DND-41 (cell line): ENCODE data around the gene NEB.

ENCODE experiments used
- ATAC-seq: fragments of 200-7000 bp; cut with Tn5 transposase; 3 replicates; pipeline ENCODE4 v1.9.1; 2021; ENCODE audit warnings: low read depth; ENCODE audit not compliant: insufficient read depth
- DNase-seq: peaks from one replicate; pipeline ENCODE4 v3.0.0-alpha.2; 2020
- H2AFZ ChIP-seq: 2 replicates; pipeline ENCODE4 v1.6.0; 2012; ENCODE audit warnings: low read depth, low read length
- H3K27ac ChIP-seq: 2 replicates; pipeline ENCODE4 v1.5.1; 2012; ENCODE audit warnings: low read length, inconsistent platforms
- H3K27me3 ChIP-seq: fragments of 200-600 bp; sonication (generic); 2 replicates; pipeline ENCODE4 v1.6.0; 2012; ENCODE audit warnings: low read length, mild to moderate bottlenecking, inconsistent platforms; ENCODE audit not compliant: insufficient read depth, poor library complexity
- H3K36me3 ChIP-seq: 2 replicates; pipeline ENCODE4 v1.5.1; 2012; ENCODE audit warnings: low read length, inconsistent platforms; ENCODE audit not compliant: insufficient read depth
- H3K4me1 ChIP-seq: 2 replicates; pipeline ENCODE4 v1.5.1; 2012; ENCODE audit warnings: mild to moderate bottlenecking, low read length; ENCODE audit not compliant: insufficient read depth
- H3K4me2 ChIP-seq: 2 replicates; pipeline ENCODE4 v1.6.0; 2012; ENCODE audit warnings: mild to moderate bottlenecking, moderate library complexity, low read length, inconsistent platforms; ENCODE audit not compliant: insufficient read depth
- H3K4me3 ChIP-seq, 2 experiments: fragments of 200-600 bp in 1 of 2; shearing (Covaris generic) in 1 of 2; 2 replicates each; pipeline ENCODE4 v1.5.1; 2012 to 2016; ENCODE audit warnings: inconsistent platforms in 2 of 2, low read length in 2 of 2, mild to moderate bottlenecking in 2 of 2, low read depth in 1 of 2, moderate library complexity in 1 of 2
- H3K79me2 ChIP-seq: 2 replicates; pipeline ENCODE4 v1.6.0; 2012; ENCODE audit warnings: low read length, inconsistent platforms; ENCODE audit not compliant: insufficient read depth
- H3K9ac ChIP-seq: 2 replicates; pipeline ENCODE4 v1.6.0; 2012; ENCODE audit warnings: low read depth, mild to moderate bottlenecking, inconsistent platforms, low read length, moderate library complexity
- H3K9me3 ChIP-seq: 2 replicates; pipeline ENCODE4 v1.5.1; 2012; ENCODE audit warnings: low read length, moderate library complexity, mild to moderate bottlenecking, inconsistent platforms; ENCODE audit not compliant: insufficient read depth, severe bottlenecking
- H4K20me1 ChIP-seq: 2 replicates; pipeline ENCODE4 v1.6.0; 2012; ENCODE audit warnings: low read length; ENCODE audit not compliant: insufficient read depth
- CTCF ChIP-seq: IDR thresholded peaks from 2 replicates; pipeline ENCODE4 v1.5.1; 2012; ENCODE audit warnings: borderline replicate concordance, low read length, moderate library complexity, mild to moderate bottlenecking; ENCODE audit not compliant: poor library complexity, severe bottlenecking; ENCODE audit errors: extremely low read depth
- EZH2 ChIP-seq: IDR thresholded peaks from 3 replicates; pipeline ENCODE4 v1.6.1; 2012; ENCODE audit warnings: borderline replicate concordance, low read depth, mild to moderate bottlenecking, moderate library complexity, low read length, inconsistent platforms; ENCODE audit not compliant: severe bottlenecking

NEB gene

GRCh38 chr2:151614606-151615306, 119.5 kb downstream of the NEB start:
- H3K4me2 ChIP-seq, result no peak overlapping the region
- no peaks in the 10 kb centered on the region for H3K9me3 ChIP-seq
- no peak for DNase-seq
- H2AFZ ChIP-seq, result no peak overlapping the region
- no peak for ATAC-seq
- H3K4me1 ChIP-seq, result no peaks in the 10 kb centered on the region
- H3K79me2 ChIP-seq, result no peaks in the 10 kb centered on the region
- no peak overlapping the region for H3K4me3 ChIP-seq
- H3K27ac ChIP-seq, result no peak overlapping the region
- no peaks in the 10 kb centered on the region for H3K27me3 ChIP-seq
- no peaks in the 10 kb centered on the region for H3K36me3 ChIP-seq
- 0 out of 2 replicates have a peak, but pooled peaks cover under 1% of the 10 kb centered on the region for H4K20me1 ChIP-seq
- TF ChIP-seq CTCF (no peak), EZH2 (no peak)
- no peak overlapping the region for H3K9ac ChIP-seq

- Histone ChIP-seq H4K20me1 (0 out of 2 replicates have a peak, but pooled peaks cover 3% of the 10 kb centered on the region), H3K27me3 (no peaks in the 10 kb centered on the region), H3K9ac (no peak overlapping the region), H3K4me3 (no peak overlapping the region), H3K79me2 (no peaks in the 10 kb centered on the region), H3K4me1 (no peaks in the 10 kb centered on the region), H3K27ac (no peak overlapping the region), H3K4me2 (no peak overlapping the region), H3K9me3 (no peaks in the 10 kb centered on the region), H2AFZ (no peak overlapping the region), H3K36me3 (no peaks in the 10 kb centered on the region)
- TF ChIP-seq CTCF (no peak), EZH2 (no peak)
- DNase-seq, result no peak
- ATAC-seq, result no peak
Measured at GRCh38 chr2:151614159-151614558, 120.1 kb downstream of the NEB start.

GRCh38 chr2:151611351-151611750, 122.9 kb downstream of the NEB start:
- DNase-seq, result no peak

More at GRCh38 chr2:151611351-151611750, 122.9 kb downstream of the NEB start:
- no peaks in the 10 kb centered on the region for H3K4me1 ChIP-seq
- H3K4me3 ChIP-seq, result no peak overlapping the region
- no peaks in the 10 kb centered on the region for H3K36me3 ChIP-seq
- no peak overlapping the region for H3K27ac ChIP-seq
- TF ChIP-seq CTCF (no peak), EZH2 (no peak)
- H4K20me1 ChIP-seq, result 0 out of 2 replicates have a peak, but pooled peaks cover 3% of the 10 kb centered on the region
- no peak overlapping the region for H2AFZ ChIP-seq
- no peak overlapping the region for H3K4me2 ChIP-seq
- no peak overlapping the region for H3K9ac ChIP-seq
- H3K27me3 ChIP-seq, result no peaks in the 10 kb centered on the region
- no peaks in the 10 kb centered on the region for H3K79me2 ChIP-seq
- no peak for ATAC-seq
- no peaks in the 10 kb centered on the region for H3K9me3 ChIP-seq
